HUES64 (cell line): ENCODE measurements around the gene SPSB2.
"Not testable (repeated sequence)": the region's sequence is repeated elsewhere in the genome, so short reads cannot be mapped to it uniquely, and the experiment has no call there.

Source experiments
- H3K27ac ChIP-seq: 2 replicates; pipeline ENCODE4 v1.7.0; 2013; ENCODE audit warnings: low read depth, low read length, inconsistent platforms
- H3K27me3 ChIP-seq: 2 replicates; pipeline ENCODE4 v1.6.1; 2013; ENCODE audit warnings: mild to moderate bottlenecking, low read length; ENCODE audit not compliant: insufficient read depth
- H3K36me3 ChIP-seq: 2 replicates; pipeline ENCODE4 v1.6.1; 2013; ENCODE audit warnings: mild to moderate bottlenecking, low read length; ENCODE audit not compliant: insufficient read depth
- H3K4me1 ChIP-seq: 2 replicates; pipeline ENCODE4 v1.6.1; 2013; ENCODE audit warnings: mild to moderate bottlenecking, low read length, moderate library complexity; ENCODE audit not compliant: insufficient read depth
- H3K4me3 ChIP-seq: 2 replicates; pipeline ENCODE4 v1.5.1; 2013; ENCODE audit warnings: mild to moderate bottlenecking, low read length, moderate library complexity
- H3K9ac ChIP-seq: 2 replicates; pipeline ENCODE4 v1.6.1; 2013; ENCODE audit warnings: mild to moderate bottlenecking, low read depth, low read length
- H3K9me3 ChIP-seq: 2 replicates; pipeline ENCODE4 v1.6.1; 2013; ENCODE audit warnings: low read depth, low read length; ENCODE audit not compliant: insufficient read depth
- WGBS: fragments of 150-250, 120-280 bp; methylation state at CpG from one replicate; pipeline ENCODE4 v1.1.7; 2013; ENCODE audit warnings: missing lambda C conversion rate; 5-methylcytosine and 5-hydroxymethylcytosine counted together

Gene SPSB2

DNA sequence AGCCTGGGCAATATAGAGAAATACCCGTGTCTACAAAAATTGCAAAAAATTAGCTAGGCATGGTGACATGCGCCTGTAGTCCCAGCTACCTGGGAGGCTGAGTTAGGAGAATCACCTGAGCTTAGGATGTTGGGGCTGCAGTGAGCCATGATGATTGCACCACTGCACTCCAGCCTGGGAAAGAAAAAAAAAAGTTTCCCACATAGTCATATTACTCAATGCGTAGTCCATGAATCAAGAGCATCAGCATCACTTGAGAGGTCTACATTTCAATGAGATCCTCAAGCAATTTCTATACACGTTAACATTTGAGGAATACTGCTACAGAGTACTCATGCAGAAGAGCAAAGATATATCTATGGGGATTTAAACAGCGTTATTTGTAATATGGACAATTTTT is 26.3 kb upstream of the SPSB2 start:
- peaks cover 15% of the 10 kb centered on the region for H3K4me1 ChIP-seq
- H3K27me3 ChIP-seq = no peaks in the 10 kb centered on the region
- H3K9ac ChIP-seq = no peak overlapping the region
- H3K27ac ChIP-seq = no peak overlapping the region
- H3K4me3 ChIP-seq = no peak overlapping the region
- no peaks in the 10 kb centered on the region for H3K36me3 ChIP-seq
- WGBS = 90% methylated on average over 4 of the region's 5 CpGs
- no peaks in the 10 kb centered on the region for H3K9me3 ChIP-seq

DNA sequence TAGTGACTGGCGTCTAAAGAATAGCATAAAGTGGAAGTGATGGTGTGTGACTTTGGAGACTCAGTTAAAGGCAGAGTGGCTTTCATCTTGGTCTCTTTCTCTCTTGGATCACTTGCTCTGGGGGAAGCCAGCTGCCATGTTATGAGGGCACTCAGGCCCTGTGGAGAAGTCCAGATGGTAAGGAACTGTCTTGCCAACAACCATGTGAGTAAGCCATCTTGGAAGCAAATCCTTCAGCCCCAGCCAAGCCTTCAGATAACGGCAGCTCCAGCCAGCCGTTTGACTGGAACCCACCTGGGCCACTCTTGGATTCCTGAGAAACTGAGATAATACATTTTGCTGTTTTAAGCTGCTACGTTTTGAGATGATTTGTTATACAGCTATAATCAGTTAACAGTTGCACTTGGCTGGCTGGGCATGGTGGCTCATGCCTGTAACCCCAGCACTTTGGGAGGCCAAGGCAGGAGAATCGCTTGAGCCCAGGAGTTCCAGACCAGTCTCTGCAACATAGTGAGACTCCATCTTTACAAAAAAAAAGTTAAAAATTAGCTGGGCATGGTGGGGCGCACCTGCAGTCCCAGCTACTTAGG is 23.8 kb upstream of the SPSB2 start:
- WGBS = 85% methylated on average over 6 of the region's 6 CpGs
- H3K27me3 ChIP-seq = no peaks in the 10 kb centered on the region
- no peak overlapping the region for H3K27ac ChIP-seq
- H3K4me3 ChIP-seq = no peak overlapping the region
- no peaks in the 10 kb centered on the region for H3K9me3 ChIP-seq
- H3K36me3 ChIP-seq = no peaks in the 10 kb centered on the region
- H3K9ac ChIP-seq = no peak overlapping the region
- H3K4me1 ChIP-seq = 0 out of 2 replicates have a peak, but pooled peaks cover 4% of the 10 kb centered on the region

DNA sequence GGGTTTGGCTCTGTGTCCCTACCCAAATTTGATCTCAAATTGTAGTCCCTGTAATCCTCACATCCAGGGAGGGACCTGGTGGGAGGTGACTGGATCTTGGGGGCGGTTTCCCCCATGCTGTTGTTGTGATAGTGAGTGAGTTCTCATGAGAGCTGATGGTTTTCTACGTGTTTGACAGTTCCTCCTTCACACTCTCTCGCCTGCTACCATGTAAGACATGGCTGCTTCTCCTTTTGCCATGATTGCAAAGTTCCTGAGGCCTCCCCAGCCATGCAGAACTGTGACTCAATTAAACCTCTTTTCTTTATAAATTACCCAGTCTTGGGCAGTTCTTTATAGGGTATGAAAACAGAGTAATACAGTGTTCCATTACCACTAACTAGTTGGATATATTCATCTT is 21.2 kb upstream of the SPSB2 start:
- H3K4me3 ChIP-seq = no peak overlapping the region
- H3K27ac ChIP-seq = no peak overlapping the region
- no peaks in the 10 kb centered on the region for H3K36me3 ChIP-seq
- WGBS = 85% methylated on average over 3 of the region's 3 CpGs
- no peak overlapping the region for H3K9ac ChIP-seq
- no peaks in the 10 kb centered on the region for H3K27me3 ChIP-seq
- H3K9me3 ChIP-seq = no peaks in the 10 kb centered on the region
- H3K4me1 ChIP-seq = peaks cover 5% of the 10 kb centered on the region

DNA sequence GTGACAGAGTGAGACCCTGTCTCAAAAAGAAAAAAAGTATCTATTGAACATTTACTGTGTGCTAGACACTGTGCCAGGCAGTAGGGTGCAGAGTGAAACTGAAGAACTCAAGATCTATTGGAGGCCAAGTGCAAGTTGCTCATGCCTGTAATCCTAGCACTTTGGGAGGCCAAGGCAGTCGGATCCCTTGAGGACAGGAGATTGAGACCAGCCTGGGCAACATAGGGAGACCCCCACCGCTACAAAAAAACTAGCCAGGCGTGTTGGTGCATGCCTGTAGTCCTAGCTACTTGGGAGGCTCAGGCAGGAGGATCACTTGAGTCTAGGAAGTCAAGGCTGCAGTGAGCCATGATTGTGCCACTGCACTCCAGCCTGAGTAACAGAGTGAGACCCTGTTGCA is 19.6 kb upstream of the SPSB2 start:
- H3K36me3 ChIP-seq, H3K27ac ChIP-seq, H3K9me3 ChIP-seq, H3K27me3 ChIP-seq, H3K4me3 ChIP-seq, H3K9ac ChIP-seq: not testable (repeated sequence)
- peaks cover 14% of the 10 kb centered on the region for H3K4me1 ChIP-seq
- WGBS = 93% methylated on average over 3 of the region's 3 CpGs

DNA sequence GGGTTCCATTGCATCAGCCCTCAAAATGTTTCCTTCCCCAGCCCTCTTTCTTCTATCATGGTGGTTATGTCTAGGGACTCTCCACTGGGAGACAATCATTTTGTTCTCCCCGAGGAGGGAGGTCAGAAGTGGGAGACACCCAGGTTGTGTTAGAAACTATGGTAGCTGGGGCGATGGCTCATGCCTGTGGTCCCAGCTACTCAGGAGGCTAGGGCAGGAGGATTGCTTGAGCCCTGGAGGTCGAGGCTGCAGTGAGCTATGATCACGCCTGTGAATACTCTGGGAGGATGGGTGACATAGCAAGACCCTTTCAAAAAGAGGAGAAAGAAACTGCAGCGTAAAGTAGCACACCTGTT is 18.5 kb upstream of the SPSB2 start:
- H3K4me3 ChIP-seq = peak overlapping the region; percentile 64
- H3K9me3 ChIP-seq = no peaks in the 10 kb centered on the region
- WGBS = 92% methylated on average over 5 of the region's 5 CpGs
- peaks cover 24% of the 10 kb centered on the region for H3K4me1 ChIP-seq
- no peaks in the 10 kb centered on the region for H3K27me3 ChIP-seq
- H3K9ac ChIP-seq = peak overlapping the region; percentile 85
- H3K36me3 ChIP-seq = no peaks in the 10 kb centered on the region
- peak overlapping the region; percentile 86 for H3K27ac ChIP-seq

DNA sequence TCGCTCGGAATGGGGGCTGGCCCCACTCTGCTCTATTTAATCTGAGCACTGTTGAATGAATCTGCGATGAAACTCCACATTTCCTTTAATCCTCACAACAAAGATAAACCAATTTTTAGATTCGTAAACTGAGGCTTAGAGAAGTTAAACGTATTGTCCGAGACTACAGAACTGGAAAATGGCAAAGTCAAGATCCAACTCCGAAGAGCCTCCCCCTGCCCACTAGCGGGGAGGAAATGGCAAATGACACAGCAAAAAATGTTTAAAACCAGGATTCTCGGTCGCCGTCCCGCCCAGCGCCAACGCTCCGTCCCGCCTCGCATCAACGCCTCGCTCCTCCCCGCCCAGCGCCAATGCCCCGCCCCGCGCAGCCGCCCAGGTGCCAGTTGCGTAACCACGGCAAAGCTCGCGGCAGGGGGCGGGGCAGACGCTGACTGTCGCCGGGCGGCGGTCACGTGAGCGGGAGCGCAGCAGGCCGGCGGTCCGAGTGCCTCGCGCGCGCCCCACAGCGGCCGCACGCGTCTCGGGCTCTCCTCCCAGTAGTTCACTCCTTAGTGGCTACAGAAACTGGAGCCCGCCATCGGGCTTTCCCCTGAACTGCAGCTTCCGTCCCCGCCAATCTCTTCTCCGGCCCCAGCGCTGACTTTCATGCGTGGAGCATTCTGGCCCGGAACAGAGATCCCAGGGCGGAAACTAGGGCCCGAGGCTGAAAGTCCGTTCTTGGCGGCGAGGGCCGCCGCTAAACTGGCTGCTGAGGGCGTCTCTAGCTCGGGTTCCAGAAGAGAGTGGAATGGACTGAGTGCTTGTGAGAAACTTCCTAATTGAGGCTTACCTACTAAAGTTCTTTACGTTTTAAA is 17.9 kb upstream of the SPSB2 start:
- Histone ChIP-seq H3K36me3 (no peaks in the 10 kb centered on the region), H3K27me3 (no peaks in the 10 kb centered on the region), H3K9me3 (no peaks in the 10 kb centered on the region), H3K4me3 (peak overlapping the region; percentile 64), H3K27ac (peak overlapping the region; percentile 93), H3K4me1 (peaks cover 25% of the 10 kb centered on the region), H3K9ac (peak overlapping the region; percentile 85)
- 6% methylated on average over 67 of the region's 68 CpGs for WGBS

DNA sequence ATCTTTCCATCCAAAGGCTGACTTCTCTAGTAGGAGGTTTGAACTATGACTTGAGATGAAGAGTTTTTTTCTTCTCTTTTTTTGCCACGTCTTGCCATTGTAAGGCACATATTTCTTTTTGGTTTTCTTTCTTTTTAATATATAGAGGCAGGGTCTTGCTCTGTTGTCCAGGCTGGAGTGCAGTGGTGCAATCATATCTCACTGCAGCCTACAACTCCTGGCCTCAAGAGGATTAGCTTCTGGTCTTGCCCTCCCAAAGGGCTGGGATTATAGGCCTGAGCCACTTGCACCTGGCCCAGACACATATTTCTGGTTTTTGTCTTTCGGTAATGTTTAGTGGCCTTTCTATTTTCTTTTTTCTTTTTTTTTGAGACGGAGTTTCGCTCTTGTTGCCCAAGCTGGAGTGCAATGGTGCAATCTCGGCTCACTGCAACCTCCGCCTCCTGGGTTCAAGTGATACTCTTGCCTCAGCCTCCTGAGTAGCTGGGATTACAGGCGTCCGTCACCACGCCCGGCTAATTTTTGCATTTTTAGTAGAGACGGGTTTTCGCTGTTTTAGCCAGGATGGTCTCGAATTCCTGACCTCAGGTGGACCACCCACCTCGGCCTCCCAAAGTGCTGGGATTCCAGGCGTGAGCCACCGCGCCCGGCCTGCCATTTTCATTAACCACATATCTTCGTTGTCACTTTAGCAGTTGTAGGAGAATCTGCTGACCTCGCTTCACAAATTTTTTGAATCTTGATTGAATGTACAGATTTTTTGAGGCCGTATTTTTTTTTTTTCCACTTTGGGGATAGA is 16.9 kb upstream of the SPSB2 start:
- H3K27me3 ChIP-seq, H3K9me3 ChIP-seq, H3K4me3 ChIP-seq, H3K36me3 ChIP-seq: not testable (repeated sequence)
- Histone ChIP-seq H3K27ac (peak overlapping the region; percentile 93), H3K4me1 (peaks cover 32% of the 10 kb centered on the region), H3K9ac (peak overlapping the region; percentile 84)
- 92% methylated on average over 20 of the region's 21 CpGs for WGBS

DNA sequence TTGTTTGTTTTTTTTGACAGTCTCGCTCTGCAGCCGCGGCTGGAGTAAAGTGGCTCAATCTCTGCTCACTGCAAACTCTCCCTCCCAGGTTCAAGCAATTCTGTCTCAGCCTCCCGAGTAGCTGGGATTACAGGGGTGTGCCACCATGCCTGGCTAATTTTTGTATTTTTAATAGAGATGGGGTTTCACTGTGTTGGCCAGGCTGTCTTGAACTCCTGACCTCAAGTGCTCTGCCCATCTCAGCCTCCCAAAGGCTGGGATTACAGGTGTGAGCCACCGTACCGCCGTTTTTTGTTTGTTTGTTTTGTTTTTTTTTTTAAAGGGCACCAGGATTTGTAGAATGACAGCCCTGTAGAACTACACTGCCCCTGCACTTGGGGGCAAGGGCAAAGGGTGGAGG is 15.7 kb upstream of the SPSB2 start:
- H3K9ac ChIP-seq, H3K27ac ChIP-seq, H3K9me3 ChIP-seq, H3K27me3 ChIP-seq, H3K4me3 ChIP-seq, H3K36me3 ChIP-seq: not testable (repeated sequence)
- 83% methylated on average over 7 of the region's 7 CpGs for WGBS
- H3K4me1 ChIP-seq = peaks cover 35% of the 10 kb centered on the region

DNA sequence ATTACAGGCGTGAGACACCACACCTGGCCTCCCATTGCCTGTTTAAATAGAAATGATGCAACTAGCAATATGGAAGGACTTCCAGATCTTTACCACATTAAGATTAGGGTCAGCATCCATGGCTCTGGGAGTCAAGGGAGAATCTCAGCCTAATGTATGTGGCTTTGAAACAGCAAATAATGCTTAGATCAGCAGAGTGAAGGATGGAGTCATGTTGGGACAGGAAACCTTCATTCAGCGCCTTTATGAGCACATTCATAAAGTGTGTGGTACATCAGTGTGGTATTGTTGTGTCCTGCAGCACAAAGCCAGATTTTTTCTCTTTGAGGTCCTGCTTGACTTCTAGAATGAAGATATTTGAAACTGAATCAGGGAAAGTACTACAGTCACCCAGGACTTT is 15.3 kb upstream of the SPSB2 start:
- Histone ChIP-seq H3K27ac (peak overlapping the region; percentile 45), H3K4me3 (no peak overlapping the region), H3K9ac (no peak overlapping the region), H3K36me3 (peaks cover 11% of the 10 kb centered on the region), H3K4me1 (peaks cover 35% of the 10 kb centered on the region), H3K9me3 (no peaks in the 10 kb centered on the region), H3K27me3 (no peaks in the 10 kb centered on the region)
- 87% methylated on average over 2 of the region's 2 CpGs for WGBS

DNA sequence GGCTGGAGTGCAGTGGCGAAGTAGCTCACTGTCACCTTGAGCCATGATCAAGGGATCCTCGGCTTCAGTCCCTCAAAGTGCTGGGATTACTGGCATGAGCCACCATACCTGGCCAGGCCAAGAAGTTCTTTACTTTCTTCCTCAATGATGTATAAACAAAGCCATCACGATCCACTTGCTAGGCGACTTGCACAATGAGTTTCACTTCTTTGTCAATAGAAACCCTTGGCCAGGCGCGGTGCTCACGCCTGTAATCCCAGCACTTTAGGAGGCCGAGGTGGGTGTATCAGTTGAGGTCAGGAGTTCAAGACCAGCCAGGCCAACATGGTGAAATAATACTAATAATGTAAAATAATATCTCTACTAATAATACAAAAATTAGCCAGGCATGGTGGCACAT is 14.4 kb upstream of the SPSB2 start:
- Histone ChIP-seq H3K36me3 (peaks cover 11% of the 10 kb centered on the region), H3K4me3 (no peak overlapping the region), H3K27me3 (no peaks in the 10 kb centered on the region), H3K9ac (peak overlapping the region; percentile 30; the same call in 1 of the 2 replicates), H3K9me3 (no peaks in the 10 kb centered on the region), H3K27ac (peak overlapping the region; percentile 86; the same call in 1 of the 2 replicates), H3K4me1 (peaks cover 35% of the 10 kb centered on the region)
- WGBS = 94% methylated on average over 8 of the region's 8 CpGs
